K562 (cell line): Measurements from ENCODE around the gene SKAP2. TPM values are rescaled to one million over a fixed set of nuclear protein-coding genes. Genes with fewer than 3 reads are reported as not detected.
A peak's percentile ranks its signal among the peaks of the same experiment; 100 is the strongest.

Source experiments
- ETV1 ChIP-seq: fragments of 450-650 bp; conservative IDR thresholded peaks from 2 replicates; pipeline ENCODE4 v1.6.1; 2016; ENCODE audit warnings: missing genetic modification characterization, control low read depth, low read depth, missing compliant biosample characterization
- ETV5 ChIP-seq: sonication (generic); formaldehyde crosslinking; IDR thresholded peaks from 2 replicates; pipeline ENCODE4 v1.4.0; 2020; ENCODE audit warnings: low read depth, mild to moderate bottlenecking, missing genetic modification reagents
- GABPB1 ChIP-seq: sonication (generic); formaldehyde crosslinking; IDR thresholded peaks from 2 replicates; pipeline ENCODE4 v1.8.0; 2022; ENCODE audit warnings: mild to moderate bottlenecking, missing genetic modification reagents
- KAT7 ChIP-seq: sonication (generic); formaldehyde crosslinking; IDR thresholded peaks from 2 replicates; pipeline ENCODE4 v1.8.0; 2022; ENCODE audit warnings: missing genetic modification reagents, mild to moderate bottlenecking, borderline replicate concordance
- LEF1 ChIP-seq: fragments of 450-650 bp; IDR thresholded peaks from 2 replicates; pipeline ENCODE4 v1.6.1; 2016; ENCODE audit warnings: mild to moderate bottlenecking
- MAZ ChIP-seq, 2 experiments: fragments of 450-650 bp in 1 of 2; sonication (generic) in 1 of 2; formaldehyde crosslinking; IDR thresholded peaks in 1 of 2; conservative IDR thresholded peaks in 1 of 2; 2 replicates each; pipeline versions ENCODE4 v1.4.0 to v1.5.0; 2020; ENCODE audit warnings: mild to moderate bottlenecking in 1 of 2, missing genetic modification reagents in 1 of 2
- NR2C2 ChIP-seq, 2 experiments: fragments of 200-800 bp in 1 of 2; sonication (Bioruptor generic) in 1 of 2; sonication (generic) in 1 of 2; formaldehyde crosslinking in 1 of 2; IDR thresholded peaks; 2 replicates each; pipeline versions ENCODE4 v1.6.1 to v1.8.0; 2016 to 2022; ENCODE audit warnings: mild to moderate bottlenecking in 1 of 2, missing compliant biosample characterization in 1 of 2, missing genetic modification characterization in 1 of 2, missing genetic modification reagents in 1 of 2
- POLR2AphosphoS2 ChIP-seq: IDR thresholded peaks from 2 replicates; pipeline ENCODE4 v1.6.1; 2012; ENCODE audit warnings: low read length, improper control_type of control experiment
- PTRF ChIP-seq: fragments of 450-650 bp; IDR thresholded peaks from 2 replicates; pipeline ENCODE4 v1.6.1; 2016; ENCODE audit warnings: mild to moderate bottlenecking, missing genetic modification characterization, missing compliant biosample characterization
- SAFB2 ChIP-seq: fragments of 200-400 bp; formaldehyde crosslinking; IDR thresholded peaks from 2 replicates; pipeline ENCODE4 v1.6.1; 2018; ENCODE audit warnings: borderline replicate concordance, low read length, low read depth, moderate library complexity; ENCODE audit not compliant: severe bottlenecking
- SMAD2 ChIP-seq: fragments of 150-350 bp; IDR thresholded peaks from 2 replicates; pipeline ENCODE4 v1.6.1; 2014; ENCODE audit warnings: low read depth, mild to moderate bottlenecking, low read length
- SMAD3 ChIP-seq: fragments of 450-650 bp; formaldehyde crosslinking; conservative IDR thresholded peaks from 2 replicates; pipeline ENCODE4 v1.4.0; 2020; ENCODE audit warnings: mild to moderate bottlenecking
- TCFL5 ChIP-seq: fragments of 250-450 bp; sonication (Bioruptor Pico); conservative IDR thresholded peaks from 2 replicates; pipeline ENCODE4 v1.6.1; 2021; ENCODE audit warnings: mild to moderate bottlenecking, moderate library complexity, matching md5 sums
- YY1 ChIP-seq, 3 experiments: IDR thresholded peaks; 2 replicates each; pipeline ENCODE4 v1.6.1; 2011; ENCODE audit warnings: low read length in 2 of 3, mild to moderate bottlenecking in 2 of 3, moderate library complexity in 2 of 3, borderline replicate concordance in 1 of 3, control low read depth in 1 of 3, low read depth in 1 of 3; ENCODE audit not compliant: insufficient read depth in 3 of 3, insufficient replicate concordance in 2 of 3, control insufficient read depth in 1 of 3, insufficient read length in 1 of 3; ENCODE audit errors: extremely low read depth in 1 of 3
- ZC3H8 ChIP-seq: fragments of 450-650 bp; IDR thresholded peaks from 2 replicates; pipeline ENCODE4 v1.6.1; 2017
- ZFPM2 ChIP-seq: fragments of 250-450 bp; sonication (Bioruptor Pico); IDR thresholded peaks from 2 replicates; pipeline ENCODE4 v1.5.1; 2022; ENCODE audit warnings: mild to moderate bottlenecking
- ZNF583 ChIP-seq: fragments of 250-450 bp; sonication (Bioruptor Pico); IDR thresholded peaks from 2 replicates; pipeline ENCODE4 v1.4.0; 2020
- polyA plus RNA-seq, 8 experiments: library from polyadenylated mRNA; depleted of rRNA in 4 of 8; stranded (reverse) in 5 of 8; unstranded in 3 of 8; fragments of >200 nt; fragmentation: Nextera tagmentation in 2 of 8; fragmentation: Illumina TruSeq in 1 of 8; extraction: Ambion mirVana in 2 of 8; extraction: Trizol in 1 of 8; gene quantifications; 2 replicates each; pipeline versions ENCODE4 v1.2.1 to v1.2.3, GENCODE V29; 2011 to 2014; ENCODE audit warnings: inconsistent platforms in 1 of 8, missing spikeins in 1 of 8
- total RNA-seq, 7 experiments: library from RNA; depleted of rRNA in 6 of 7; stranded (reverse); fragments of >200 nt in 6 of 7; fragmentation: Illumina TruSeq in 2 of 7; extraction: Trizol in 2 of 7; gene quantifications; 2 replicates each; pipeline versions ENCODE4 v1.2.1 to v1.2.3, GENCODE V29; 2011 to 2021; ENCODE audit warnings: low replicate concordance in 1 of 7
- TF ChIP-seq, protein P1 (sequence below): fragments of 250-450 bp; sonication (Bioruptor Pico); IDR thresholded peaks from 2 replicates; pipeline ENCODE4 v1.5.0; 2021; ENCODE audit warnings: mild to moderate bottlenecking, moderate library complexity
- TF ChIP-seq, protein P2 (sequence below): fragments of 450-650 bp; IDR thresholded peaks from 2 replicates; pipeline ENCODE4 v1.7.0; 2016; ENCODE audit warnings: borderline replicate concordance
- TF ChIP-seq, protein P3 (sequence below): sonication (generic); formaldehyde crosslinking; IDR thresholded peaks from 2 replicates; pipeline ENCODE4 v1.8.0; 2022; ENCODE audit warnings: mild to moderate bottlenecking, missing genetic modification reagents
- TF ChIP-seq, protein P4 (sequence below): sonication (generic); formaldehyde crosslinking; IDR thresholded peaks from 2 replicates; pipeline ENCODE4 v1.5.0; 2020; ENCODE audit warnings: missing genetic modification reagents

SKAP2 gene
- total and polyA plus RNA-seq, 9 of the 15 experiments (the other 6 are each of a cell fraction or from before 2014, with no cell fraction given), result 4.2 to 11.7 (median 8.3) TPM

DNA sequence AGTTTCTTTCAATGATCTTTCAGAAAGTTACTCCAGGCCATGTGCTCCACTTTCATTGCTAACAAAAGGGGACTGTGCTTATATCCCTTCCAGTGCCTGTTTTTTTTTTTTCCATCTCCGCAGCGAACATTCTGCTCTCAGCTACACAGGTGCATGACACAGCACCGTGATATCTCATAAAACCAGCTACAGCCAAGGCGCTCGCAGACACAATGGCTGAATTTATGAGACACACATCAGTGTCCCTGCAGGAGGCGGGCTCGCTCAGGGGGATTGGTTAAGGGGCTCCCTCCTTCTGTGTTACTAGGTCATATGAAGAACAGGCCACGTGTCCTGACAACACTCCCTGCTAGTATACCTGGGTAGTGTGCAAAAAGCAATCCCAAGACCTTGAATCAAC lies 245.5 kb downstream of the SKAP2 start (continued):
- TF ChIP-seq, protein P1, sequence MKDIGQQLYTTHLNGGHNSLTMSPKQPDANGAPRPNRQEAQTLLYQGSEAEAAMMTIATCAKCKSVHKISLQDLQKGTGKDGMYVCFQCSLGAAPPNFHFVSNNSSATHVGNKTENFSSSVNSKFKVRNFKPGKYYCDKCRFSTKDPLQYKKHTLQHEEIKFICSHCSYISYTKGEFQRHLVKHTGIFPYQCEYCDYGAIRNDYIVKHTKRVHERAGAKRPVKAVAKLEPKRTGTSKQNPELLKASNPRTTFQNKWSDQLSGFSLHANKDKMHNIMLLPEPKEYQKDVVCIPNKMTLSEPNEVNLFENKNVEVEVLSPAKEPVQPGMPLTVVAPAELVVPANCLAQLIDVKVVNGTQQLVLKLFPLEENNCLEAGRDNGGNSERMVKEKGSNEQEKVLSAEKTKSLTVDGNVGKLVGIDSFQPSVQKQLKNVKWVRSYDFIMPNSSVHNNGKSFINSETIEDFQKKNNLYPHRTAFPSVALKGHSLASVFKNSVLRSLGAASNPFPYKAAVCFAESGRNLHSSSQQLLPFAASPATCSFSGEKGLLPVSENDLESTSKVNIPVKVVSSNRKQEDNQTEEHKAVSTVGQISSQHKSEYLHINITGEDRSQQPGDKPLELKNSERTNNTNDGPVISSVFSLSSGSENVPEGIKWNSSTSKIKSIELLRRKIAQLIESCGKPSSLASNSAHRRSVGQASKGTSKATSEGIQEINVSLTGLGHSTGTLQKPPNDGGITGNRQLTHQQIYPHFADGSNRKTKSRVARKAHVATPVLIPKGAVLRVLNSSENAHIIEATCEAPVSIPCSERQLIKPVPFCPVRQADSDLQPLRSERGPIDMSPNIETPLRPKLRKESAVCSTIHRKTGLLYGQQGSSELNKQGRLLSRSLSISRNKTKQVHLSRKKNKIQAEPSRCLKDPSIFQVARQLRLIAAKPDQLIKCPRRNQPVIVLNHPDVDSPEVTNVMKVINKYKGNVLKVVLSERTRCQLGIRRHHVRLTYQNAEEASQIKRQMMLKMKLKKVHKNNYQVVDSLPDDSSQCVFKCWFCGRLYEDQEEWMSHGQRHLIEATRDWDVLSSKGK (CRISPR knock-in tag), result no peak
- TF ChIP-seq, protein P2, sequence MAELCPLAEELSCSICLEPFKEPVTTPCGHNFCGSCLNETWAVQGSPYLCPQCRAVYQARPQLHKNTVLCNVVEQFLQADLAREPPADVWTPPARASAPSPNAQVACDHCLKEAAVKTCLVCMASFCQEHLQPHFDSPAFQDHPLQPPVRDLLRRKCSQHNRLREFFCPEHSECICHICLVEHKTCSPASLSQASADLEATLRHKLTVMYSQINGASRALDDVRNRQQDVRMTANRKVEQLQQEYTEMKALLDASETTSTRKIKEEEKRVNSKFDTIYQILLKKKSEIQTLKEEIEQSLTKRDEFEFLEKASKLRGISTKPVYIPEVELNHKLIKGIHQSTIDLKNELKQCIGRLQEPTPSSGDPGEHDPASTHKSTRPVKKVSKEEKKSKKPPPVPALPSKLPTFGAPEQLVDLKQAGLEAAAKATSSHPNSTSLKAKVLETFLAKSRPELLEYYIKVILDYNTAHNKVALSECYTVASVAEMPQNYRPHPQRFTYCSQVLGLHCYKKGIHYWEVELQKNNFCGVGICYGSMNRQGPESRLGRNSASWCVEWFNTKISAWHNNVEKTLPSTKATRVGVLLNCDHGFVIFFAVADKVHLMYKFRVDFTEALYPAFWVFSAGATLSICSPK, result no peak
- no peak for TF ChIP-seq PTRF
- TF ChIP-seq ZC3H8, result no peak
- no peak for TF ChIP-seq LEF1
- no peak for TF ChIP-seq TCFL5 (CRISPR knock-in tag)
- TF ChIP-seq KAT7 (CRISPR knock-in tag), result no peak
- no peak for TF ChIP-seq ZNF583
- no peak for TF ChIP-seq NR2C2 (CRISPR knock-in tag; IDR thresholded peaks at IDR 0.05)
- TF ChIP-seq NR2C2 (tag; IDR thresholded peaks at IDR 0.05), result no peak
- no peak for TF ChIP-seq ETV5 (CRISPR knock-in tag)
- TF ChIP-seq MAZ (CRISPR knock-in tag; conservative IDR thresholded peaks at IDR 0.05 in 1 of 2, IDR thresholded peaks at IDR 0.05 in 1 of 2), result no peak
- TF ChIP-seq YY1 (IDR thresholded peaks at IDR 0.05; ENCODE audit: borderline replicate concordance in 1 of 3, control insufficient read depth in 1 of 3, extremely low read depth in 1 of 3, insufficient read depth in 3 of 3, insufficient read length in 1 of 3, insufficient replicate concordance in 2 of 3, low read depth in 1 of 3, low read length in 2 of 3), result peak in 1 of 3 experiments; percentile 22
- TF ChIP-seq SAFB2, result no peak
- TF ChIP-seq POLR2AphosphoS2, result no peak
- no peak for TF ChIP-seq ZFPM2 (CRISPR knock-in tag)
- TF ChIP-seq SMAD3 (CRISPR knock-in tag), result no peak
- TF ChIP-seq, protein P3, sequence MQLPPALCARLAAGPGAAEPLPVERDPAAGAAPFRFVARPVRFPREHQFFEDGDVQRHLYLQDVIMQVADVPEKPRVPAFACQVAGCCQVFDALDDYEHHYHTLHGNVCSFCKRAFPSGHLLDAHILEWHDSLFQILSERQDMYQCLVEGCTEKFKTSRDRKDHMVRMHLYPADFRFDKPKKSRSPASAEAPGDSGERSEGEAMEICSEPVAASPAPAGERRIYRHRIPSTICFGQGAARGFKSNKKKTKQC (CRISPR knock-in tag), result no peak
- TF ChIP-seq, protein P4, sequence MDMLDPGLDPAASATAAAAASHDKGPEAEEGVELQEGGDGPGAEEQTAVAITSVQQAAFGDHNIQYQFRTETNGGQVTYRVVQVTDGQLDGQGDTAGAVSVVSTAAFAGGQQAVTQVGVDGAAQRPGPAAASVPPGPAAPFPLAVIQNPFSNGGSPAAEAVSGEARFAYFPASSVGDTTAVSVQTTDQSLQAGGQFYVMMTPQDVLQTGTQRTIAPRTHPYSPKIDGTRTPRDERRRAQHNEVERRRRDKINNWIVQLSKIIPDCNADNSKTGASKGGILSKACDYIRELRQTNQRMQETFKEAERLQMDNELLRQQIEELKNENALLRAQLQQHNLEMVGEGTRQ (CRISPR knock-in tag), result no peak
- no peak for TF ChIP-seq SMAD2
- TF ChIP-seq ETV1 (tag), result no peak
- no peak for TF ChIP-seq GABPB1 (CRISPR knock-in tag)
